ENCODE data around the gene FOXC1.

DNA sequence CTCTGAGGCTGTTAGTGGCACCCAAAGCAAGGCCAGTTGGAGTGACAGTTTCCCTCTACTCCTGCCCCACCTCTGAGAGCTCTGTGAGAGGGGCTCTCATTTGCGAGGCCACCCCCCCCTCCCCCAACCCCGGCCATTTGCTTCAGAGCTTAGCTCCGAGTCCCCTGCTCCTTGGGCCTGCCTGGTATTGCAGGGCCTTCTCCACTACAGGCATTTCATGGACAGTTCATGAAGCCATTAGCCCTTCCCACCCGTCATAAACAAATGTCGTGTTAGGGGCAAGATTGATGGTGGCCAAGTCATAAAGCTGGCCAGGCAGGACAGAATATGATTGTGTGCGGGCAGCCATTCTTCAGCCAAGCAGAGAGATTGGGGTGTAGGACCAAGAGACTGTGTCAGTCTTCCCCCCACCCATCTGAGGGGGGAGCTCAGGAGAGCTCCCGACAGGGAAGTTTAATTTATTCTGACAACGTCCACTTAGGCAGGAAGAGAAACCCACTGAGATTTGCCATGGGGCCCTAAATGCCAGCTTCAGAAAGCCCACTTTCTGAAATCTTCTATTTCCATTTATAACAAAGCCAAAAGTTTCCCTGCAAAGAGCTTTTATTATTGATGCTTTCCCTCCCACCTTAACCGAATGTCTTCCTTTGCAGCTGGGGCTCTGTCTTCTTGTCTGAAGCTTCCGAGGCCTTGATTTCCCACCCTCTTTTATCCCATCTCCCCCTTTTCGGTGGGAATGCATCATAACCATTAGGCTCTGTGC, 7.2 kb downstream of the FOXC1 start:
- TF ChIP-seq POLR2A (IDR thresholded peaks at IDR 0.05): no peak
- TF ChIP-seq, protein P1, sequence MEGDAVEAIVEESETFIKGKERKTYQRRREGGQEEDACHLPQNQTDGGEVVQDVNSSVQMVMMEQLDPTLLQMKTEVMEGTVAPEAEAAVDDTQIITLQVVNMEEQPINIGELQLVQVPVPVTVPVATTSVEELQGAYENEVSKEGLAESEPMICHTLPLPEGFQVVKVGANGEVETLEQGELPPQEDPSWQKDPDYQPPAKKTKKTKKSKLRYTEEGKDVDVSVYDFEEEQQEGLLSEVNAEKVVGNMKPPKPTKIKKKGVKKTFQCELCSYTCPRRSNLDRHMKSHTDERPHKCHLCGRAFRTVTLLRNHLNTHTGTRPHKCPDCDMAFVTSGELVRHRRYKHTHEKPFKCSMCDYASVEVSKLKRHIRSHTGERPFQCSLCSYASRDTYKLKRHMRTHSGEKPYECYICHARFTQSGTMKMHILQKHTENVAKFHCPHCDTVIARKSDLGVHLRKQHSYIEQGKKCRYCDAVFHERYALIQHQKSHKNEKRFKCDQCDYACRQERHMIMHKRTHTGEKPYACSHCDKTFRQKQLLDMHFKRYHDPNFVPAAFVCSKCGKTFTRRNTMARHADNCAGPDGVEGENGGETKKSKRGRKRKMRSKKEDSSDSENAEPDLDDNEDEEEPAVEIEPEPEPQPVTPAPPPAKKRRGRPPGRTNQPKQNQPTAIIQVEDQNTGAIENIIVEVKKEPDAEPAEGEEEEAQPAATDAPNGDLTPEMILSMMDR (IDR thresholded peaks at IDR 0.05): no peak
